IPS-15b (cell line): ENCODE measurements around the gene CTNS.

Source experiments
- H3K27me3 ChIP-seq: one replicate; pipeline ENCODE4 v1.6.1; 2013; ENCODE audit warnings: low read length; ENCODE audit not compliant: control insufficient read depth, insufficient read depth
- H3K36me3 ChIP-seq: one replicate; pipeline ENCODE4 v1.6.1; 2013; ENCODE audit warnings: low read length; ENCODE audit not compliant: control insufficient read depth, insufficient read depth
- H3K4me1 ChIP-seq: one replicate; pipeline ENCODE4 v1.6.1; 2013; ENCODE audit warnings: mild to moderate bottlenecking, low read length; ENCODE audit not compliant: control insufficient read depth, insufficient read depth
- H3K4me3 ChIP-seq: one replicate; pipeline ENCODE4 v1.5.1; 2013; ENCODE audit warnings: low read depth, low read length
- H3K9ac ChIP-seq: one replicate; pipeline ENCODE4 v1.6.1; 2013; ENCODE audit warnings: low read depth, mild to moderate bottlenecking, low read length
- H3K9me3 ChIP-seq: one replicate; pipeline ENCODE4 v1.6.1; 2013; ENCODE audit warnings: mild to moderate bottlenecking, low read length; ENCODE audit not compliant: control insufficient read depth, insufficient read depth

The CTNS gene

DNA sequence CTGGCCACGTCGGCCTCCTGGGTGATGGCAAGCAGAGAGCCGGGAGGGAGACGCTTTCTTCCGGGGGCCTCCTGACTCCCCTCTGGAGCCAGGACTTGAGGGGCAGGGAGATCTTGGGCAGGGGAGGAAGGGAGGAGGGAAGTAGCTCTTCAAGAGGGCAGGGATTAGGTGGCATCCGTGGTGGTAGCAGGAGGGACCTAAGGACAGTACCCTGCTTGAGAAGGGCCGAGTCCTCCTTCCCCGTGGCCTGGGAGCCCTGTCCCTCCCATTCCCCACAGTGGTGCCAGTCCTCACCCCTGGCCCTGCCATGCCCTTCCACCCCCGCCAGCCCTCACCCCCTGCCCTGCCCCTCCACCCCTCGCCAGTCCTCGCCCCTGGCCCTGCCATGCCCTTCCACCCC, 19.2 kb downstream of the CTNS start:
- no peak overlapping the region for H3K9ac ChIP-seq
- no peaks in the 10 kb centered on the region for H3K9me3 ChIP-seq

DNA sequence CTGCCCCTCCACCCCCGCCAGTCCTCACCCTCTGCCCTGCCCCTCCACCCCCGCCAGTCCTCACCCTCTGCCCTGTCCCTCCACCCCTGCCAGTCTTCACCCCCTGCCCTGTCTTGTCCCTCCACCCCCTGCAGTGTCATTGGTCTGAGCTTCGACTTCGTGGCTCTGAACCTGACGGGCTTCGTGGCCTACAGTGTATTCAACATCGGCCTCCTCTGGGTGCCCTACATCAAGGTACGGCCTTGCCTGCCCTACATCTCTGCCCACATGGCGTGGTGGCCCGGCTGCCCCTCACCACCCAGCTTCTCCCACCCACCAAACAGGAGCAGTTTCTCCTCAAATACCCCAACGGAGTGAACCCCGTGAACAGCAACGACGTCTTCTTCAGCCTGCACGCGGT, 19.8 kb downstream of the CTNS start:
- H3K9ac ChIP-seq, result no peak overlapping the region
- no peaks in the 10 kb centered on the region for H3K9me3 ChIP-seq
- no peaks in the 10 kb centered on the region for H3K36me3 ChIP-seq

More for the DNA sequence above, 19.2 kb downstream of the CTNS start:
- no peaks in the 10 kb centered on the region for H3K27me3 ChIP-seq
- no peaks in the 10 kb centered on the region for H3K36me3 ChIP-seq
- no peaks in the 10 kb centered on the region for H3K4me1 ChIP-seq
- no peak overlapping the region for H3K4me3 ChIP-seq

DNA sequence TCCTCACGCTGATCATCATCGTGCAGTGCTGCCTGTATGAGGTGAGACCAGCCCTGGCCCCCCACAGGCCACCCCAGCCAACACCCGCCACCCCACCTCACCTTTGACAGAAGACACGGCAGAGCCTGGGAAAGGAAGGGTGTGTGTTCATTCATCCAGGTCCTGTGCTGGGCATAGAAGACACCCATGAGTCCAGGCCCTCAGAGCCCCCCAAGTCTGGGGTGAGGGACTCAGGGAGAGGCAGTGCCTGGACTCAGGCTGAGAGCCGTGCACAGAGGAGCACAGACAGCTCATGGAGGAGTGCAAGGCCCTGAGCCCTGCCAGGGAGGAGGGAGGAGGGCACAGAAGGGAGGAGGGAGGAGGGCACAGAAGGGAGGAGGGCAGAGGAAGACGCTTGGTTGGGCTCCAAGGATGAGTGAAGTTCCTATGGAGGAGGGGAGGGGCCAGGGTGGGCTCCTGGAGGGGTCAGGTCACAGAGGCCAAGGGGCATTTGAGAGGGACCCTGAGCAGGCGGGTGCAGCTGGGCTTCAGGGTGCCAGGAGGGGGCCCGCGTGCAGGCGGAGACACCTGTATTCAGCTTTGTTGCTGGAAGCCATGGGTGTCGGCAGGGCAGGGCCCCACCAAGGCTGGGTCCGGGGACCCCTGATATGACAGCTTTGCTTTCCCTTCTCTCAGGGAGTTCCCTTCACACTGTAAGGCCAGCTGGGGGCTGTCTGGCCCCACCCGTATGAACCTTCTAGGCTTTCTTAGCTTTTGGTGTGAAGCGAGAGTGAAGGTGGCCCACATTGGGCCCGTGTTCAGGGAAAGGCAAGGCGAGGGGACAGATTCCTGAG, 20.4 kb downstream of the CTNS start:
- H3K9ac ChIP-seq, result no peak overlapping the region
- H3K4me1 ChIP-seq, result no peaks in the 10 kb centered on the region
- H3K36me3 ChIP-seq, result no peaks in the 10 kb centered on the region
- no peak overlapping the region for H3K4me3 ChIP-seq
- no peaks in the 10 kb centered on the region for H3K9me3 ChIP-seq
- no peaks in the 10 kb centered on the region for H3K27me3 ChIP-seq

More for the DNA sequence above, 19.8 kb downstream of the CTNS start:
- Histone ChIP-seq H3K4me3 (no peak overlapping the region), H3K4me1 (no peaks in the 10 kb centered on the region), H3K27me3 (no peaks in the 10 kb centered on the region)

DNA sequence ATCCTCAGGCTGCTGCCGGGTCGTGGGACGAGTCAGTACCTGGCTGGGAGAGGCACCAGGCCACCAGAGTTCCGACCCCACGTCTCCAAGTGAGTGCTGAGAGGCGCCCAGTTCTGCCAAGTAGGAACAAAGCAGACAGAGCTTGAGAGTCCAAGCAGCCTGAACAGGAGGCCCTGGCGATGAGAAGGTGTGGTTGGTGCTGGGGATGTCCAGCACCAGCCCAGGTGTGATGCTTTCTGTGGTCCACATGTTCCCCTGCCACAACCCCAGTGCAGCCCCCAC, 21.0 kb downstream of the CTNS start:
- no peaks in the 10 kb centered on the region for H3K36me3 ChIP-seq
- no peaks in the 10 kb centered on the region for H3K27me3 ChIP-seq
- H3K4me3 ChIP-seq, result no peak overlapping the region
- H3K9me3 ChIP-seq, result no peaks in the 10 kb centered on the region
- H3K4me1 ChIP-seq, result no peaks in the 10 kb centered on the region
- no peak overlapping the region for H3K9ac ChIP-seq

DNA sequence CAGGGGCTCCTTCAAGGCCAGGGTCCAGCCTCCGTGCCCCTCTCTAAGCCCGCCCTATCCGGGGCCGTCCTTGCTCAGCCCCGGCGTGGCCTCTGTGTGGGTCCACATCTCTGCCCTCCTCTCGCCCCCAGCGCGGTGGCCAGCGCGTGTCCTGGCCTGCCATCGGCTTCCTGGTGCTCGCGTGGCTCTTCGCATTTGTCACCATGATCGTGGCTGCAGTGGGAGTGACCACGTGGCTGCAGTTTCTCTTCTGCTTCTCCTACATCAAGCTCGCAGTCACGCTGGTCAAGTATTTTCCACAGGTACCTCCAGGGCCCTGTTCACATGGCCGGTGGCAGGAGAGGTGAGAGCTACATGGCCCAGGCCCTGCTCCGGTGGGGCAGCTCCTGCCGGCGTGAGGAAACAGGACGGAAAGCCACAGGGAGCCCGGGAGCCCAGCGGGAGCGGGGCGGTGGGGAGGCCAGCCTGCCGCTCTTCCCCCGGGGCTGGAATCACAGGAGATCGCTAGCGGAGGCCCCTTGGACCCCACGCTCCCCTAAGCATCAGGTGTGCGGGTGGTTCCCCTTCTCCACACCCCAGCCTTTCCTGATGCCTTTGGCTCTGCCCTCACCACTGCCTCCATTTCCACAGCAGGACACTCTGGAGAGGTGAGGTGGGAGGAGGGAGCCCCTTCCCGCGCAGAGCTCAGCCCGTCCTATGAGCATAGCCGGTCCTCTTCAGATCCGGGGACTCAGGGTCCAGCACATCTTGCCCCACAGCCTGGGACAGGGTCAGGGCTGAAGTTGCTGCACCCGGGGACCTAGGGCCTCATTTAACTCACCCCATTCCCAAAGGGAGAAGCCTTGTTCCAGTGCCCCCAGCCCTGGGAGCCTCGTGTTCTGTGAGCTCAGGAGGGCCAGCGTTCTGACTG, 21.6 kb downstream of the CTNS start:
- no peaks in the 10 kb centered on the region for H3K4me1 ChIP-seq
- peaks cover 3% of the 10 kb centered on the region for H3K36me3 ChIP-seq
- no peak overlapping the region for H3K9ac ChIP-seq
- no peaks in the 10 kb centered on the region for H3K27me3 ChIP-seq
- H3K9me3 ChIP-seq, result no peaks in the 10 kb centered on the region
- H3K4me3 ChIP-seq, result no peak overlapping the region

DNA sequence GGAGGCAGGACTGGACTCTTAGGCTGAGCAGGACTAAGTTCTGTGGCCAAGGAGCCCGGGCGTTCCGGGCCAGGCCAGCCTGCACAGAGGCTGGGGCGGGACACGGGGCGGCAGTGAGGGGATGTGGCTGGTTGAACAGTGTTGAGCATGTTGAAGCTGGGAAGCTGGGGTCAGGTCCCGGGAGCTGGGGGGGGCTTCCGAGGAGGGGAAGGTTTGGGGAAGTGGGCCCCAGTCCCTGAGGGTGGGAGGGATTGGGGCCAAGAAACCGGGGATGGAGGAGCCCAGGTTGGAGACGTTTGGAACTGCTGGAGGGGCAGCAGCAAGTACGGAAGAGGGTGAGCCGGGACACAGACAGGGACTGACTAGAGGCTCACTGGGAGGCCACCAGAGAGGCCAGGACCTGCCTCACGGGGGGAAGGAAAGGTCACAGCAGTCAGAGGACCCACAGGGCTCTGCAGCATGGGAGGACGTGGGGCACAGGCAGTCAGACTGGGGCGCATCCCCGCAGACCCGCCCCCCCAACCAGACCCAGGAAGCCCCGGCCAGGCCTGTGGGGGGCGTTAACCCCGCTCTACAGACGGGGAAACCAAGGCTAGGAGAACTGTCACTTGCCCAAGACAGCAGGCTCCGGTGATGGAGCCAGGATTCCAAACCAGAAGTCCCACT, 22.4 kb downstream of the CTNS start:
- H3K9ac ChIP-seq, result no peak overlapping the region
- no peak overlapping the region for H3K4me3 ChIP-seq

DNA sequence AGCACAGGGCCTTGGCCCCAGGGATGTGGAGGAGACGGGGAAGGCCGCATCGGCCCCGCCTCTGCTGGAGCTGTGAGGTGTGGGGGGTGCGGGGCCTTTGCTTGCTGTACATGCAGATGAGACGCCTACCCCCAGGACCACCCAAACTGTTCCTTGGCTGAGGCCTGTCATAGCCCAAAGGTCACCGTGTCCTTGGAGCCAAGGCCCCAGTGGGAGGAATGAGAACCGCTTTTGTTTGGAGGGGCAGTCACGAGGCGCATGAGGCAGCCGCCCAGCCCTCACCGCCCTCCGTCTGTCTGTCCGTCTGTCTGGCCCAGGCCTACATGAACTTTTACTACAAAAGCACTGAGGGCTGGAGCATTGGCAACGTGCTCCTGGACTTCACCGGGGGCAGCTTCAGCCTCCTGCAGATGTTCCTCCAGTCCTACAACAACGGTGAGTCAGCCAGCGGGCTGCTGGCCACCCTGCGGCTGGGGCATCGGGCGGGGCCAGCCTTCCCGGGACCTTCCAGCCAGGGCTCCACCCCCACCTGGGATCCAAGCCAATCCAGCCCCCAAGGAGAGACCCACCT, 23.1 kb downstream of the CTNS start:
- Histone ChIP-seq H3K9ac (no peak overlapping the region), H3K36me3 (peaks cover 15% of the 10 kb centered on the region), H3K27me3 (no peaks in the 10 kb centered on the region), H3K4me3 (no peak overlapping the region), H3K4me1 (no peaks in the 10 kb centered on the region), H3K9me3 (no peaks in the 10 kb centered on the region)

More for the DNA sequence above, 22.4 kb downstream of the CTNS start:
- H3K27me3 ChIP-seq, result no peaks in the 10 kb centered on the region
- no peaks in the 10 kb centered on the region for H3K4me1 ChIP-seq
- H3K9me3 ChIP-seq, result no peaks in the 10 kb centered on the region
- peaks cover 9% of the 10 kb centered on the region for H3K36me3 ChIP-seq

DNA sequence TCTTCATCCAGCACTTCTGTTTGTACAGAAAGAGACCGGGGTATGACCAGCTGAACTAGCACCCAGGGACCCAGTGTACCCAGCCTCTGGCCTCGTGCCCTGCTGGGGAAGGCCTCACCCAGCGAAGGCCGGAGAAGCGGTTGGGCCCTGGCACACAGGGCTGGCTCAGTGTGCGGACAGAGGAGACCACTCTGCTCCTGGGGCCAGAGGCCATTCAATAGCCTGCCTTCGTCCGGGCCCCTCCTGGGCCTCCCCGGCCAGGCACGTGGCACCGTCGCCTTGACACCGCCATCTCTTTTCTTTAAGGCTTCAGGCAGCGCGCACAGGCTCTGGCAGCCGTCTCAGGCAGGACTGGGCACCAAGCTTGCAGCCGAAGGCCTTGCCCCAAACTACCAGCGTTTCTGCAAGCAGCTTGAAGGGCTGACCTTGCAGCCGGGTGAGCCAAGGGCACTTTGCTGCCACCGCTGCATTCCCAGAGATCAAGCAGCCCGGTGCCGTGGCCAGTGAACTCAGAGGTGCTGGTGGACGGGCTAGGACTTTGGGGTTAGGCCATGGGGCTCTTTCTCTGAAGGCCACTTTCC, 23.8 kb downstream of the CTNS start:
- Histone ChIP-seq H3K4me1 (no peaks in the 10 kb centered on the region), H3K4me3 (no peak overlapping the region), H3K36me3 (peaks cover 16% of the 10 kb centered on the region), H3K9me3 (no peaks in the 10 kb centered on the region), H3K27me3 (no peaks in the 10 kb centered on the region), H3K9ac (no peak overlapping the region)

DNA sequence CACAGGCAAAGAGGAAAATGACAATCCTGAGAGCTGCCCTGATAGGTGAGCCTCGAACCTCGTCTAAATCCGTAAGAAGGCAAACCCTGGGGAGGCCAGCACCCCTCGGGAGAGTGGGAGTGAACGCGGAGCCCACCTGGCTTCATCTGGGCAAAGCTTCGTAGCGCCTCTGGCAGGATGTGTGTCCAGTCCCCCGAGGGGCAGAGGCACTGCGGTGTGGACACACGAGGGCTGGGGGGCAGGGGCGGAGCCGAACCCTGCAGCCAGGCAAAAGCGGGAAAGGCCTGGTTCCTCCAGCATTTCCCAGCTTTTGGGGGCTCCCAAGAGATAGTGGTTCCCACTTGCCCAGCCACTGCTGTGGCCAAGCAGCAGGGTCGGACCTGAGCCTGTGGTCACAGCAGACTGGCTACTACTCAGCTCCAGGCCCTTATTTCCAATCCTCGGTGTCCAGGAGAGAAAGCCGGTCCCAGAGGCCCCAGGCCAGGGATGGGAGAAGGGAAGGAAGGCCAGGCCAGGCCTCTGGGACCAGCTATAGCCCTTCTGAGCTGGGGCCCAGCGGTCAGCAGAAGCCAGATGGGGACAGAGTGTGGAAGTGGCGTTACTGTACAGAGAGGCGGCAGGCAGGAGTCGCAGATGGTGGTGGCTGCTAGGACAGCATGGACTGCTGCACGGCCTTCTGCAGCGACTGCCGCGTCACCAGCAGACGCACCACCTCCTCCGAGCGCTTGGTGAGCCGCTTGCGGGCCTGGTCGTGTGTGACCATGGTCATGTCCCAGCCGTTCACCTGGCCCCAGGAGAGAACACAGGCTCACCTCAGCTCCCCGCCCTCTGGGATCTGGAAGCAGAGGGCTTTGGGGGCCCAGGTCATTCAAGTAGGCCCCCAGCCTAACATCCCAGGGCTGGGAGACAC, 26.8 kb downstream of the CTNS start:
- no peak overlapping the region for H3K9ac ChIP-seq
- H3K4me3 ChIP-seq, result no peak overlapping the region
- peaks cover 16% of the 10 kb centered on the region for H3K36me3 ChIP-seq
- H3K4me1 ChIP-seq, result no peaks in the 10 kb centered on the region
- H3K27me3 ChIP-seq, result no peaks in the 10 kb centered on the region
- H3K9me3 ChIP-seq, result no peaks in the 10 kb centered on the region

DNA sequence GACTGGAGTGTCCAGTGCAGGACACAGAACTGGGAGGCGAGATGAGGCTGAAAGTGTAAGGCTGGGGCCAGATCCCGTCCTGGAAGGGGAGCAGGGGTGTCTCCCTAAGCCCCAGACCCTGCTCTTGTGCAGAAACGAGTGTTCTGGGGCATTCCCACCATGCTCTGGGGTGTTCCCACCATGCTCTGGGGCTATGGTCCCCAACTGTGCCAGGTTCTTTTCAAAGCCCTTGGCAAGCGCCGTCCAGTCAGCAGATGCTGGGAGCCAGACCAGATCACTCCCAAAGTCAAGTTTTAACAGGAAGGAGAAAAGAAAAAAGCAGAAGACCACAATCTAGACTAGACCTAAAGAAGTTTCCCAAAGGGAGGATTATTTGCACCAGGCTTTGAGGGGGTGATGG, 29.3 kb downstream of the CTNS start:
- Histone ChIP-seq H3K4me3 (no peak overlapping the region), H3K9ac (no peak overlapping the region), H3K9me3 (no peaks in the 10 kb centered on the region), H3K4me1 (no peaks in the 10 kb centered on the region), H3K27me3 (no peaks in the 10 kb centered on the region), H3K36me3 (peaks cover 16% of the 10 kb centered on the region)
